Ovary (tissue), 9 donors: Measurements from ENCODE around the gene CDC42SE1. TPM values are rescaled to one million over a fixed set of nuclear protein-coding genes. Genes with fewer than 3 reads are reported as not detected.

Experiments used
- DNase-seq, 5 donors: peaks; one replicate each; pipeline ENCODE4 v3.0.0-alpha.2; 2019 to 2020
- H3K27ac ChIP-seq, 2 donors: fragments of 200-600 bp; one replicate each; pipeline versions ENCODE4 v1.5.1 to v1.8.0; 2019 to 2022
- H3K27me3 ChIP-seq: fragments of 200-600 bp; one replicate; pipeline ENCODE4 v1.8.0; 2022
- H3K36me3 ChIP-seq: fragments of 200-600 bp; sonication (generic); one replicate; pipeline ENCODE4 v1.5.1; 2019
- H3K4me1 ChIP-seq: one replicate; pipeline ENCODE4 v1.8.1; 2013; ENCODE audit warnings: mild to moderate bottlenecking, moderate library complexity; ENCODE audit not compliant: insufficient read depth
- H3K4me3 ChIP-seq: fragments of 200-600 bp; sonication (generic); one replicate; pipeline ENCODE4 v1.5.1; 2017
- H3K9me3 ChIP-seq, 2 donors: fragments of 200-600 bp in 1 of 2; sonication (generic) in 1 of 2; one replicate each; pipeline versions ENCODE4 v1.5.1 to v1.8.1; 2013 to 2019; ENCODE audit warnings: mild to moderate bottlenecking in 1 of 2, moderate library complexity in 1 of 2
- EP300 ChIP-seq: sonication (generic); formaldehyde crosslinking; IDR thresholded peaks from one replicate; pipeline ENCODE4 v1.6.1; 2017; ENCODE audit warnings: antibody characterized with exemption
- POLR2A ChIP-seq: fragments of 450-650 bp; IDR thresholded peaks from one replicate; pipeline ENCODE4 v1.6.1; 2017; ENCODE audit warnings: antibody characterized with exemption, mild to moderate bottlenecking, moderate library complexity
- WGBS, 3 donors: extraction: QIAGEN DNeasy Blood & Tissue Kit in 1 of 3; methylation state at CpG; one replicate each; pipeline versions ENCODE4 v1.1.5 to v1.1.7; 2013 to 2017; 5-methylcytosine and 5-hydroxymethylcytosine counted together
- intact Hi-C, 4 donors: fragments of 100-400 bp; cut with DNase I; formaldehyde crosslinking; loops; one replicate each; pipeline versions ENCODE4 v1.11.0 to v1.15.1; 2022 to 2023
- polyA plus RNA-seq, 2 donors: library from polyadenylated mRNA; stranded (reverse); fragments of 200-250 nt in 1 of 2; fragments of 350-450 nt in 1 of 2; fragmentation: Illumina TruSeq in 1 of 2; extraction: RNeasy Lipid Tissue Mini Kit (QIAGEN cat#74804) in 1 of 2; gene quantifications; one replicate each; pipeline ENCODE4 v1.2.3, GENCODE V29; 2013 to 2014
- total RNA-seq, 7 donors: library from RNA; depleted of rRNA in 2 of 7; stranded (reverse); fragments of >200 nt in 2 of 7; fragmentation: NEBNext Ultra II Directional in 3 of 7; extraction: Animal tissue kit (Norgen Biotek cat#: 25700) in 3 of 7; gene quantifications; one replicate each; pipeline versions ENCODE4 v1.1.0 to v1.2.4, GENCODE V29; 2016 to 2023
- TF ChIP-seq, protein P1 (sequence below), 3 donors: fragments of 450-650 bp in 2 of 3; fragments of 200-600 bp in 1 of 3; IDR thresholded peaks; one replicate each; pipeline versions ENCODE4 v1.5.1 to v1.8.0; 2016 to 2022; ENCODE audit warnings: antibody characterized with exemption in 3 of 3, mild to moderate bottlenecking in 1 of 3
- donor health status: DM: no; HTN: no; CAD: no; lungs with moderate emphysema.
- donor health status: DM: no; HTN: no; CAD: no.
- donor health status: Bipolar disorder and iron deficiency.
- donor health status: DM: yes; HTN: yes; CAD: no.
- donor health status: DM: no; HTN: no; CAD: no.
- donor health status: DM: yes; HTN: yes; CAD: no.

The CDC42SE1 gene
- total and polyA plus RNA-seq, 9 donors, result 26.0 to 81.9 (median 56.3) TPM

DNA sequence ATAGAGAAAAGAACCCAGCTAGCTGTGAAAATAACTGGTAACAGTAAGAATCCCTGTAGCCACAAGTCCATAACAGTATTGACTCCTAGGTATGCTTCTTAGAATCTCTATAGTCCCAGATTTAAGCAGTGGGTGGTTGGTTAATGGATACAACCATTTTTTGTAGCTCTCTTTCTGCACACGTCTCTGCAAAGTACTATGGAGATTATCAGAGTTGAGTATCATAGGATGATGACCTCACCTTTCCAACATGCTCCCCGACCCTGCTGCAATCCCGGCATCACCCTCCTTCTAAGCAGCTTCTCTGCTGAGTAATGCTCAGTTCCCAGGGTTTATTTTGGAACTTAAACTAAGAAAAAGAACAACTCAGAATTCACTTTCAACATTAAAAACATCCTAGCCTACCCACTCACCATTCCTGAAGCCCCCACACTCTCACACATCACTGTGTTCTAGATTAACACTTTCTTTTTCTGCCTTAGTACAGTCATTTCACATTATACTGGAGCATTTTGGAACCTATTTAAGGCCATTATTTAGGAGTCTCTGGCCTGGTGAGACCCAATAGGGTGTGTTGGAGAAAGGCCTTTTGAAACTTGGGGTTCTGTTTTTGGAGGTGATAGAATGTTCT, 3.4 kb upstream of the CDC42SE1 start:
- intact Hi-C loops, result no loop called here
- H3K4me1 ChIP-seq, result peaks cover 8% of the 10 kb centered on the region
- 57 to 76% (median 67%) methylated on average over 3 of the region's 3 CpGs for WGBS, 3 donors
- H3K27me3 ChIP-seq, result no peaks in the 10 kb centered on the region
- no peak overlapping the region for H3K4me3 ChIP-seq
- no peak overlapping the region for H3K27ac ChIP-seq
- H3K9me3 ChIP-seq, result no peaks in the 10 kb centered on the region
- no peak for DNase-seq
- H3K36me3 ChIP-seq, result no peaks in the 10 kb centered on the region
- TF ChIP-seq, protein P1, sequence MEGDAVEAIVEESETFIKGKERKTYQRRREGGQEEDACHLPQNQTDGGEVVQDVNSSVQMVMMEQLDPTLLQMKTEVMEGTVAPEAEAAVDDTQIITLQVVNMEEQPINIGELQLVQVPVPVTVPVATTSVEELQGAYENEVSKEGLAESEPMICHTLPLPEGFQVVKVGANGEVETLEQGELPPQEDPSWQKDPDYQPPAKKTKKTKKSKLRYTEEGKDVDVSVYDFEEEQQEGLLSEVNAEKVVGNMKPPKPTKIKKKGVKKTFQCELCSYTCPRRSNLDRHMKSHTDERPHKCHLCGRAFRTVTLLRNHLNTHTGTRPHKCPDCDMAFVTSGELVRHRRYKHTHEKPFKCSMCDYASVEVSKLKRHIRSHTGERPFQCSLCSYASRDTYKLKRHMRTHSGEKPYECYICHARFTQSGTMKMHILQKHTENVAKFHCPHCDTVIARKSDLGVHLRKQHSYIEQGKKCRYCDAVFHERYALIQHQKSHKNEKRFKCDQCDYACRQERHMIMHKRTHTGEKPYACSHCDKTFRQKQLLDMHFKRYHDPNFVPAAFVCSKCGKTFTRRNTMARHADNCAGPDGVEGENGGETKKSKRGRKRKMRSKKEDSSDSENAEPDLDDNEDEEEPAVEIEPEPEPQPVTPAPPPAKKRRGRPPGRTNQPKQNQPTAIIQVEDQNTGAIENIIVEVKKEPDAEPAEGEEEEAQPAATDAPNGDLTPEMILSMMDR (IDR thresholded peaks at IDR 0.05), result no peak
- TF ChIP-seq EP300 (no peak), POLR2A (no peak)

DNA sequence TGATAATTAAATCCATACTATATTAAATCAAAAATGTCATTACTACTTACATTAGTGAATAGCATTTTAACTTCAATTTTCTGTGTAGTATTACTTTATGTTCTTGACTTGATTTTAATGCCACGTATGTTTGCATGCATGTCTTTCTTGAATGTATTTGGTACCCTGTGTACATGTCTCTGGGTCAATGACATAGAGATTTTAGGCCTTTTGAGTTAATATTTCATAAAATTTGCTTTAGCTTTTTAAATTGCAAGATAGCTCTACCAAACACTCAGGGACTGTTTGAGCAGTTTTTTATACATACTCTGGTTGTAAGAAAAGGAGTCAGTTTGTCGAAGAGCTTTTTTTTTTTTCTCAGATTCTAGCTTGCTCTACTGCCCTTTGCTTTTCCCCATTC, 2.3 kb upstream of the CDC42SE1 start:
- DNase-seq, result no peak
- intact Hi-C loops, result no loop called here
- H3K27me3 ChIP-seq, result no peaks in the 10 kb centered on the region
- H3K9me3 ChIP-seq, result no peaks in the 10 kb centered on the region
- peaks cover 13% of the 10 kb centered on the region for H3K4me1 ChIP-seq
- no peak overlapping the region for H3K4me3 ChIP-seq
- TF ChIP-seq POLR2A (no peak), EP300 (no peak)
- TF ChIP-seq, protein P1 (IDR thresholded peaks at IDR 0.05), result no peak
- 72 to 87% (median 85%) methylated on average over 2 of the region's 2 CpGs for WGBS, 3 donors
- H3K36me3 ChIP-seq, result no peaks in the 10 kb centered on the region
- no peak overlapping the region for H3K27ac ChIP-seq

DNA sequence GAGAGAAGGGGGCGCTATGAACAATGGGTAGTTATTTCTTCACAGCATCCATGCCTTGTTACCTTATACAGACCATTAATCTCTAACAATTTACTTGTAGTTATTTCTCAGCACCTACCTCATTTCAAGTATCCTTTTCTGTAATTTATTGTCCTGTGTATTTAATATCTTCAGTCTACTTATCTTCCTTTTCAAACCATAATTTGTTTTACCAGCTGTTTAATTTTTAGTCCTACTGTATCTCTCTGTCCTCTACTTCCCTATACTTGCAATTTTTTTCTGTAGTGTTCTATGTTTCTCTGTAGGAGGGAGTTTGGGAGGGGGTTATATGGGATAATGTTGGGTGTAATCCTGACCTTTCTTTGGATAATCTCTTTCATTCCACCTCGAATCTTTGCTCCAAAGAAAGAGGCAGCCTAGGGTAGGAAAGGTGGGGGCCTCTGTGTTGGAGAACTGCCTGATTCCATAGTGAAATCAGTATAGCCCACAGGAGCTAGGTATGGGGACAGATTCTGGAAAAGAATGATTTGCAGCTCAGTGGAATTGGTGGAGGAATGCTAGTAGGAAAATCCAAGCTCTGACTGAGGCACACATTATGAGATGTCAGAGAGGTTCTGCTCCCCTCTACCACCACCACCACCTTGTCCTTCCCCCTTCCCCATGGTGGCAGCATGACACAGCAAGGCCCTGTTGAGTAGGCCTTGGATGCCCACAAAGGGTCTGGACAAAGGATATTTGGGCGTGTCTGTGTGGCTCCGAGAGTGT, 1.4 kb upstream of the CDC42SE1 start:
- no peaks in the 10 kb centered on the region for H3K27me3 ChIP-seq
- H3K36me3 ChIP-seq, result no peaks in the 10 kb centered on the region
- WGBS, 3 donors, result 51 to 53% (median 53%) methylated on average over 4 of the region's 4 CpGs
- no peaks in the 10 kb centered on the region for H3K9me3 ChIP-seq
- peak overlapping the region; percentile 95 for H3K4me3 ChIP-seq
- intact Hi-C loops, result no loop called here
- no peak for DNase-seq
- no peak overlapping the region for H3K27ac ChIP-seq
- peaks cover 13% of the 10 kb centered on the region for H3K4me1 ChIP-seq
- TF ChIP-seq EP300, result no peak
- TF ChIP-seq, protein P1 (IDR thresholded peaks at IDR 0.05), result no peak
- no peak for TF ChIP-seq POLR2A

DNA sequence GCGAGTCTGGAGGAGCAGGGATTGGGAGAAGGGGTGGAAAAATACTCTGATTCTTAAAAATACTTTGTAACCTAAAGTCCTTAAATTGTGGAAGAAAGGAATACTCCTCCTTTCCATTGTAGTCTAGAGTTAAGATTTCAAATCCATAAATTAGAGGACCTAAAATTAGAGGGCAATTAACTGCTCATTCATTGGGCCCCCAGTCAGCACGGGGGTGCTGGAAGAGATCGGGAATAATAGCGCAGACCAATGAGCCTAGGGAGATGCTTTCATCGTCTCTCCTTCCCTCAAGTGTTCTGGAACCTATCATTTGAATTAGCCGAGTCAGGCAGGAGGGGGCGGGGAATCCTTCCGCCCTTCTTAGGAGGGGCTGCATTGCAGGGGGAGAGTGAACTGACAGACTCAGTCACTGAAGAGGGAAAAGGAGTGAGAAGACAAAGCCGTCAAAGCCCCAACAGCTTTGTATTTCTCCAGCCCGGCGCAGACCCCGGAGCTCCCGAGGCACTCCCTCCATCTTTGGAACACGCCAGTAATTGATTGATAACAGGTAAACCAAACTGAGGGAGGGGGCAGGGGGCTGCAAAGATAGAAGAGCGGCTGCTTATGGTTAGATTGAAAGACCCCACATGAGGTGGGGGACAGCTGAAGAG, 710 bp upstream of the CDC42SE1 start, which contains the start of gene MLLT11:
TSS of gene MLLT11 (plus strand) at position 391 of the 650 bp plus-strand sequence. CDS start 6,828 bp downstream, outside the sequence.
- Histone ChIP-seq H3K27me3 (no peaks in the 10 kb centered on the region), H3K27ac (peak within 1 kb of the TSS; percentile 72 to 73), H3K4me1 (peaks cover 13% of the 10 kb centered on the region), H3K36me3 (no peaks in the 10 kb centered on the region), H3K4me3 (peak within 1 kb of the TSS; percentile 95), H3K9me3 (no peaks in the 10 kb centered on the region)
- 1 to 2% (median 1%) methylated on average over 15 of the region's 15 CpGs for WGBS, 3 donors
- intact Hi-C loops, result no loop called here
- peak; percentile 50 to 73 (median 63) for DNase-seq
- TF ChIP-seq POLR2A (no peak), EP300 (no peak)
- TF ChIP-seq, protein P1 (IDR thresholded peaks at IDR 0.05), result no peak
